ENCODE data around the gene TRIM15.
"Not testable (repeated sequence)": the region's sequence is repeated elsewhere in the genome, so short reads cannot be mapped to it uniquely, and the experiment has no call there.

TRIM15 gene

GRCh38 chr6:30163090-30163917, at the start of gene TRIM15:
Gene TRIM15 (plus strand): TSS chr6:30163546. CDS start chr6:30163685, 139 bp downstream.
- peak; percentile 28 for DNase-seq (ENCODE audit: low spot score)

GRCh38 chr6:30113841-30114240, 49.5 kb upstream of the TRIM15 start:
- no peak for DNase-seq (ENCODE audit: low spot score)

- DNase-seq (ENCODE audit: low spot score) = no peak
These were observed 46.6 kb upstream of the TRIM15 start for GRCh38 chr6:30116724-30117123.

GRCh38 chr6:30118691-30119090, 44.7 kb upstream of the TRIM15 start:
- DNase-seq (ENCODE audit: low spot score) = not testable (repeated sequence)

GRCh38 chr6:30121446-30122366, 41.6 kb upstream of the TRIM15 start:
- DNase-seq (ENCODE audit: low spot score) = no peak

GRCh38 chr6:30122515-30122914, 40.8 kb upstream of the TRIM15 start:
- DNase-seq (ENCODE audit: low spot score) = no peak

- DNase-seq (ENCODE audit: low spot score) = no peak
These were observed 35.9 kb upstream of the TRIM15 start for GRCh38 chr6:30127238-30128093.

GRCh38 chr6:30129265-30130178, 33.8 kb upstream of the TRIM15 start:
- no peak for DNase-seq (ENCODE audit: low spot score)

GRCh38 chr6:30130179-30130679, 33.1 kb upstream of the TRIM15 start:
- DNase-seq (ENCODE audit: low spot score) = no peak

GRCh38 chr6:30130887-30131862, 32.2 kb upstream of the TRIM15 start:
- peak; percentile 83 for DNase-seq (ENCODE audit: low spot score)

- no peak for DNase-seq (ENCODE audit: low spot score)
These were observed 31.3 kb upstream of the TRIM15 start for GRCh38 chr6:30131947-30132497.

GRCh38 chr6:30135147-30135546, 28.2 kb upstream of the TRIM15 start:
- DNase-seq (ENCODE audit: low spot score) = no peak

GRCh38 chr6:30135757-30136156, 27.6 kb upstream of the TRIM15 start, which contains the start of gene TRIM40:
Gene TRIM40 (plus strand): TSS chr6:30136140. CDS start chr6:30137037, 897 bp downstream.
- no peak for DNase-seq (ENCODE audit: low spot score)

- DNase-seq (ENCODE audit: low spot score) = peak; percentile 45
These were observed 26.6 kb upstream of the TRIM15 start for GRCh38 chr6:30136570-30137286.

- DNase-seq (ENCODE audit: low spot score) = not testable (repeated sequence)
These were observed 23.1 kb upstream of the TRIM15 start for GRCh38 chr6:30140240-30140639.

GRCh38 chr6:30142665-30143064, 20.7 kb upstream of the TRIM15 start:
- no peak for DNase-seq (ENCODE audit: low spot score)

- DNase-seq (ENCODE audit: low spot score) = no peak
These were observed 19.6 kb upstream of the TRIM15 start for GRCh38 chr6:30143780-30144179.

GRCh38 chr6:30144811-30145210, 18.5 kb upstream of the TRIM15 start:
- no peak for DNase-seq (ENCODE audit: low spot score)
